ENCODE results near the gene MPDZ. TPM values are rescaled to one million over a fixed set of nuclear protein-coding genes. Genes with fewer than 3 reads are reported as not detected.
"Not testable (repeated sequence)": the region's sequence is repeated elsewhere in the genome, so short reads cannot be mapped to it uniquely, and the experiment has no call there.

Gene MPDZ
- total and polyA plus RNA-seq, 4 donors = 19.3 to 113 (median 62.8) TPM

- Histone ChIP-seq H3K36me3 (ENCODE audit: control insufficient read depth in 1 of 2, insufficient read depth in 2 of 2, low read length in 1 of 2) (peaks cover 0 to 4% of the 10 kb centered on the region in 2 donors), H3K4me1 (ENCODE audit: control insufficient read depth in 1 of 2, insufficient read depth in 2 of 2, low read length in 2 of 2) (no peaks in the 10 kb centered on the region)
- no peak for ATAC-seq (ENCODE audit: low FRiP score)
These were observed 39.8 kb downstream of the MPDZ start for GRCh38 chr9:13239660-13240059.

DNA sequence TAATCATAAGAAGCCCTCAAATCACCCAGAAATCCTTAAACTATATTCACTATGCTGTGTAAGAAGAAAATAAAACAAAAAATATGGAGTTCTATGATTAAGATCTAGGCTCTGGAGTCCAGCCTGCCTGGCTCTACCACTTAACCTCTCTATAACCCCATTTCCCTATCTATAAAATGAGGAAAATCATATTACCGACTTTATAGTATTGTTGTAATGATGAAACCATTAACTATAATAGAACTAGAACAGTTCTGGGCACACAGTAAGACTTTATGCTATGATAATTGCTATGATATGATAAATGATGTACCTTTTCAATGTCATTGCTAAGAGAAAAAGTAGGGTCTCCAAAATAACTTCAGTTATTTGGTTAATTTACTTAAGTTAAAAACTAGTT, 40.3 kb downstream of the MPDZ start:
- H3K27me3 ChIP-seq (ENCODE audit: control insufficient read depth in 1 of 2, insufficient read depth in 2 of 2, low read length in 1 of 2) = no peaks in the 10 kb centered on the region
- DNase-seq (no peak), ATAC-seq (ENCODE audit: low FRiP score) (no peak)
- H3K9me3 ChIP-seq (ENCODE audit: control insufficient read depth, low read length) = no peaks in the 10 kb centered on the region
- H3K4me3 ChIP-seq (ENCODE audit: low read length in 2 of 2) = no peak overlapping the region
- H3K27ac ChIP-seq (ENCODE audit: low read depth in 1 of 2, low read length in 2 of 2) = no peak overlapping the region
- intact Hi-C loops (cut with DNase I) = no loop called here
- no peaks in the 10 kb centered on the region for H3K4me1 ChIP-seq (ENCODE audit: control insufficient read depth in 1 of 2, insufficient read depth in 2 of 2, low read length in 2 of 2)
- WGBS, 2 donors = 77 to 86% methylated on average over 1 of the region's 1 CpG
- peaks cover 0 to 4% of the 10 kb centered on the region in 2 donors for H3K36me3 ChIP-seq (ENCODE audit: control insufficient read depth in 1 of 2, insufficient read depth in 2 of 2, low read length in 1 of 2)

More at GRCh38 chr9:13239660-13240059, 39.8 kb downstream of the MPDZ start:
- Histone ChIP-seq H3K4me3 (ENCODE audit: low read length in 2 of 2) (no peak overlapping the region), H3K27me3 (ENCODE audit: control insufficient read depth in 1 of 2, insufficient read depth in 2 of 2, low read length in 1 of 2) (no peaks in the 10 kb centered on the region), H3K27ac (ENCODE audit: low read depth in 1 of 2, low read length in 2 of 2) (no peak overlapping the region), H3K9me3 (ENCODE audit: control insufficient read depth, low read length) (no peaks in the 10 kb centered on the region)
- intact Hi-C loops (cut with DNase I) = no loop called here
- DNase-seq = no peak

DNA sequence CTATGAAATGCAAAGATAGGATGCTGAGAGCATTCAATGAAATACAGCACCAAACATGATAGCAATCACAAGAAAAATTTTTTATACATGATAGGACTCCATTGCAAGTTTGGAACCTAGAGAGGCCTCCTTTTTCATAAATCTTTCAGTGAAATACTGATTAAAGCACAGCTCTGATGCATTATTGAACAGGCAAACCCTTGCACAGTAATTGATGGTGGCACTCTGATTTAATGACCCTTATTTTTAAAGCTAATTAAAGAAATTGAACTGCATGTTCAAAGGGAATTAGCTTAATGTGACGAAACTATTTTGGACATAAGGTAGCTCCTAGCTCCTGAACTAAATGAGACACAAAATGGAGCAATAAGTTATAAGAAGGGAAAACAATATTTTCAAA, 44.6 kb downstream of the MPDZ start:
- WGBS, 2 donors = 96 to 98% methylated on average over 1 of the region's 1 CpG
- DNase-seq = no peak
- intact Hi-C loops (cut with DNase I) = no loop called here
- Histone ChIP-seq H3K4me3 (ENCODE audit: low read length in 2 of 2) (no peak overlapping the region), H3K27ac (ENCODE audit: low read depth in 1 of 2, low read length in 2 of 2) (no peak overlapping the region), H3K4me1 (ENCODE audit: control insufficient read depth in 1 of 2, insufficient read depth in 2 of 2, low read length in 2 of 2) (no peaks in the 10 kb centered on the region), H3K9me3 (ENCODE audit: control insufficient read depth, low read length) (no peaks in the 10 kb centered on the region), H3K36me3 (ENCODE audit: control insufficient read depth in 1 of 2, insufficient read depth in 2 of 2, low read length in 1 of 2) (peaks cover 0 to 2% of the 10 kb centered on the region in 2 donors), H3K27me3 (ENCODE audit: control insufficient read depth in 1 of 2, insufficient read depth in 2 of 2, low read length in 1 of 2) (no peaks in the 10 kb centered on the region)
- ATAC-seq (ENCODE audit: low FRiP score) = no peak

DNA sequence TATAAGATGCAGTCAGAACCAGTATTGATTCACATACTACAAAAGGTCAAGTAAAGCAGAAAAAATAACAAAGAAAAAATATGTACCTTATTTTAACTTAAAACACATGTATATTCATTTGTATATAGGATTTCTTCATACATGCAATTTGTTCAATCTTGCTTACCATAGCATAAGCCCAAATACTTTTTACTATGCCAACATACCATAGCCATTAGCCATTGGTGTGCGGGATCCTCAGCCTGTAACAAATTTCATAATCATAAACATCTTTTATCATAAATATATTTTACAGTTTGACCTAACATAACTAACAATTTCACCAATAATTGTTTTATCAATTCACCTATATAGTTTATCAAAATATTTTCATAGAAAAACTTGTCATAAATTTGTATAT, 51.1 kb downstream of the MPDZ start:
- no peaks in the 10 kb centered on the region for H3K27me3 ChIP-seq (ENCODE audit: control insufficient read depth in 1 of 2, insufficient read depth in 2 of 2, low read length in 1 of 2)
- no peak overlapping the region for H3K27ac ChIP-seq (ENCODE audit: low read depth in 1 of 2, low read length in 2 of 2)
- WGBS, 2 donors = 97 to 100% methylated on average over 1 of the region's 1 CpG
- intact Hi-C loops (cut with DNase I) = no loop called here
- no peak overlapping the region for H3K4me3 ChIP-seq (ENCODE audit: low read length in 2 of 2)
- H3K4me1 ChIP-seq (ENCODE audit: control insufficient read depth in 1 of 2, insufficient read depth in 2 of 2, low read length in 2 of 2) = no peaks in the 10 kb centered on the region
- peaks cover 0 to 2% of the 10 kb centered on the region in 2 donors for H3K36me3 ChIP-seq (ENCODE audit: control insufficient read depth in 1 of 2, insufficient read depth in 2 of 2, low read length in 1 of 2)
- H3K9me3 ChIP-seq (ENCODE audit: control insufficient read depth, low read length) = no peaks in the 10 kb centered on the region
- no peak for ATAC-seq (ENCODE audit: low FRiP score)
- DNase-seq = no peak

GRCh38 chr9:13224366-13224765, 55.1 kb downstream of the MPDZ start:
- intact Hi-C loops (cut with DNase I) = no loop called here
- ATAC-seq (ENCODE audit: low FRiP score) = no peak
- Histone ChIP-seq H3K9me3 (ENCODE audit: control insufficient read depth, low read length) (no peaks in the 10 kb centered on the region), H3K36me3 (ENCODE audit: control insufficient read depth in 1 of 2, insufficient read depth in 2 of 2, low read length in 1 of 2) (peaks cover 2 to 4% of the 10 kb centered on the region in 2 donors), H3K27ac (ENCODE audit: low read depth in 1 of 2, low read length in 2 of 2) (no peak overlapping the region), H3K4me3 (ENCODE audit: low read length in 2 of 2) (no peak overlapping the region), H3K27me3 (ENCODE audit: control insufficient read depth in 1 of 2, insufficient read depth in 2 of 2, low read length in 1 of 2) (no peaks in the 10 kb centered on the region), H3K4me1 (ENCODE audit: control insufficient read depth in 1 of 2, insufficient read depth in 2 of 2, low read length in 2 of 2) (no peaks in the 10 kb centered on the region)
- WGBS, 2 donors = 75 to 82% methylated on average over 2 of the region's 2 CpGs
- no peak for DNase-seq

DNA sequence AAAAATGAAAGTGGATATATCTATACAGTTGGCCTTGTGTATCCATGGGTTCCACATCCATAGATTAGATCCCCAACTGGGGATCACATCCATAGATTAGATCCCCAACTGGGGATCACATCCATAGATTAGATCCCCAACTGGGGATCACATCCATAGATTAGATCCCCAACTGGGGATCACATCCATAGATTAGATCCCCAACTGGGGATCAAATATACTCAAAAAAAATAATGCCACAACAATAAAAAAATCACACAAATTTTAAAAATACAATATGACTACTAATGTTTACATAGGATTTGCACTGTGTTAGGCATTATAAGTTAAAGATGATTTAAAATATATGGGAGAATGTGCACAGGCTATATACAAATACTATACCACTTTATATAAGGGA, 56.8 kb downstream of the MPDZ start:
- not testable (repeated sequence) for H3K27me3 ChIP-seq (ENCODE audit: control insufficient read depth in 1 of 2, insufficient read depth in 2 of 2, low read length in 1 of 2)

GRCh38 chr9:13221741-13222140, 57.8 kb downstream of the MPDZ start:
- Histone ChIP-seq H3K27ac (ENCODE audit: low read depth in 1 of 2, low read length in 2 of 2) (no peak overlapping the region), H3K4me1 (ENCODE audit: control insufficient read depth in 1 of 2, insufficient read depth in 2 of 2, low read length in 2 of 2) (no peaks in the 10 kb centered on the region), H3K36me3 (ENCODE audit: control insufficient read depth in 1 of 2, insufficient read depth in 2 of 2, low read length in 1 of 2) (peaks cover 2 to 4% of the 10 kb centered on the region in 2 donors), H3K9me3 (ENCODE audit: control insufficient read depth, low read length) (no peaks in the 10 kb centered on the region), H3K27me3 (ENCODE audit: control insufficient read depth in 1 of 2, insufficient read depth in 2 of 2, low read length in 1 of 2) (no peaks in the 10 kb centered on the region), H3K4me3 (ENCODE audit: low read length in 2 of 2) (no peak overlapping the region)
- intact Hi-C loops (cut with DNase I) = no loop called here
- ATAC-seq (ENCODE audit: low FRiP score) (no peak), DNase-seq (no peak)

More for the DNA sequence above, 56.8 kb downstream of the MPDZ start:
- H3K4me3 ChIP-seq (ENCODE audit: low read length in 2 of 2); H3K9me3 ChIP-seq (ENCODE audit: control insufficient read depth, low read length); H3K27ac ChIP-seq (ENCODE audit: low read depth in 1 of 2, low read length in 2 of 2); H3K4me1 ChIP-seq (ENCODE audit: control insufficient read depth in 1 of 2, insufficient read depth in 2 of 2, low read length in 2 of 2); intact Hi-C loops (cut with DNase I); ATAC-seq (ENCODE audit: low FRiP score); H3K36me3 ChIP-seq (ENCODE audit: control insufficient read depth in 1 of 2, insufficient read depth in 2 of 2, low read length in 1 of 2); DNase-seq: not testable (repeated sequence)

- no peaks in the 10 kb centered on the region for H3K27me3 ChIP-seq (ENCODE audit: control insufficient read depth in 1 of 2, insufficient read depth in 2 of 2, low read length in 1 of 2)
- H3K4me1 ChIP-seq (ENCODE audit: control insufficient read depth in 1 of 2, insufficient read depth in 2 of 2, low read length in 2 of 2) = no peaks in the 10 kb centered on the region
- no peak overlapping the region for H3K27ac ChIP-seq (ENCODE audit: low read depth in 1 of 2, low read length in 2 of 2)
- H3K9me3 ChIP-seq (ENCODE audit: control insufficient read depth, low read length) = no peaks in the 10 kb centered on the region
- no peak for DNase-seq
- WGBS, 2 donors = 95 to 97% methylated on average over 1 of the region's 1 CpG
- no peak overlapping the region for H3K4me3 ChIP-seq (ENCODE audit: low read length in 2 of 2)
- peaks cover 2 to 4% of the 10 kb centered on the region in 2 donors for H3K36me3 ChIP-seq (ENCODE audit: control insufficient read depth in 1 of 2, insufficient read depth in 2 of 2, low read length in 1 of 2)
- intact Hi-C loops (cut with DNase I) = no loop called here
- no peak for ATAC-seq (ENCODE audit: low FRiP score)
These were observed 58.7 kb downstream of the MPDZ start for GRCh38 chr9:13220837-13221236.

GRCh38 chr9:13215791-13216554, 63.5 kb downstream of the MPDZ start:
- Histone ChIP-seq H3K27ac (ENCODE audit: low read depth in 1 of 2, low read length in 2 of 2) (no peak overlapping the region), H3K4me1 (ENCODE audit: control insufficient read depth in 1 of 2, insufficient read depth in 2 of 2, low read length in 2 of 2) (no peaks in the 10 kb centered on the region), H3K4me3 (ENCODE audit: low read length in 2 of 2) (no peak overlapping the region), H3K27me3 (ENCODE audit: control insufficient read depth in 1 of 2, insufficient read depth in 2 of 2, low read length in 1 of 2) (no peaks in the 10 kb centered on the region), H3K36me3 (ENCODE audit: control insufficient read depth in 1 of 2, insufficient read depth in 2 of 2, low read length in 1 of 2) (peaks cover 0 to 2% of the 10 kb centered on the region in 2 donors), H3K9me3 (ENCODE audit: control insufficient read depth, low read length) (no peaks in the 10 kb centered on the region)
- no peak for ATAC-seq (ENCODE audit: low FRiP score)
- DNase-seq = no peak
- intact Hi-C loops (cut with DNase I) = no loop called here
- 86 to 89% methylated on average over 5 of the region's 5 CpGs for WGBS, 2 donors

Data from aorta (tissue), 5 donors.